ENCODE data around the gene SLC35B2. TPM values are rescaled to one million over a fixed set of nuclear protein-coding genes. Genes with fewer than 3 reads are reported as not detected.

SLC35B2 gene
- total RNA-seq, 2 donors from 2014 or later, result 44.5 to 59.9 TPM

GRCh38 chr6:44285552-44286284 lies 28.4 kb upstream of the SLC35B2 start:
- no peak overlapping the region for H3K27ac ChIP-seq
- H3K27me3 ChIP-seq (replicated peaks; ENCODE audit: insufficient read depth), result peaks cover 1% of the 10 kb centered on the region
- no peak for DNase-seq (ENCODE audit: low spot score)
- TF ChIP-seq CTCF (IDR thresholded peaks at IDR 0.05) (no peak), POLR2A (IDR thresholded peaks at IDR 0.05) (no peak), POLR2AphosphoS5 (IDR thresholded peaks at IDR 0.05) (no peak)
- no peaks in the 10 kb centered on the region for H3K4me1 ChIP-seq (replicated peaks)
- no peaks in the 10 kb centered on the region for H3K9me3 ChIP-seq
- WGBS, result 77% methylated on average over 25 of the region's 25 CpGs
- intact Hi-C loops (cut with DNase I), result no loop called here
- H3K4me3 ChIP-seq, result no peak overlapping the region
- H3K36me3 ChIP-seq, result no peaks in the 10 kb centered on the region

GRCh38 chr6:44284867-44285266 lies 27.5 kb upstream of the SLC35B2 start:
- Histone ChIP-seq H3K27me3 (replicated peaks; ENCODE audit: insufficient read depth) (no peaks in the 10 kb centered on the region), H3K9me3 (no peaks in the 10 kb centered on the region), H3K36me3 (no peaks in the 10 kb centered on the region), H3K27ac (no peak overlapping the region), H3K4me1 (replicated peaks) (no peaks in the 10 kb centered on the region), H3K4me3 (no peak overlapping the region)
- TF ChIP-seq CTCF (IDR thresholded peaks at IDR 0.05) (no peak), POLR2A (IDR thresholded peaks at IDR 0.05) (no peak), POLR2AphosphoS5 (IDR thresholded peaks at IDR 0.05) (no peak)
- WGBS, result 66% methylated on average over 4 of the region's 4 CpGs
- DNase-seq (ENCODE audit: low spot score), result no peak
- intact Hi-C loops (cut with DNase I), result no loop called here

- DNase-seq (ENCODE audit: low spot score), result no peak
- H3K27ac ChIP-seq, result no peak overlapping the region
- no peak overlapping the region for H3K4me3 ChIP-seq
- WGBS, result 59% methylated on average over 2 of the region's 2 CpGs
- TF ChIP-seq POLR2AphosphoS5 (IDR thresholded peaks at IDR 0.05) (no peak), CTCF (IDR thresholded peaks at IDR 0.05) (no peak), POLR2A (IDR thresholded peaks at IDR 0.05) (no peak)
- no peaks in the 10 kb centered on the region for H3K4me1 ChIP-seq (replicated peaks)
- no peaks in the 10 kb centered on the region for H3K36me3 ChIP-seq
- H3K9me3 ChIP-seq, result no peaks in the 10 kb centered on the region
- intact Hi-C loops (cut with DNase I), result no loop called here
- H3K27me3 ChIP-seq (replicated peaks; ENCODE audit: insufficient read depth), result no peaks in the 10 kb centered on the region
Observed at GRCh38 chr6:44284121-44284520, 26.8 kb upstream of the SLC35B2 start.

- DNase-seq (ENCODE audit: low spot score), result no peak
- Histone ChIP-seq H3K27me3 (replicated peaks; ENCODE audit: insufficient read depth) (peaks cover 5% of the 10 kb centered on the region), H3K9me3 (no peaks in the 10 kb centered on the region), H3K4me3 (no peak overlapping the region), H3K27ac (no peak overlapping the region), H3K4me1 (replicated peaks) (no peaks in the 10 kb centered on the region), H3K36me3 (no peaks in the 10 kb centered on the region)
- 64% methylated on average over 8 of the region's 9 CpGs for WGBS
- intact Hi-C loops (cut with DNase I), result no loop called here
- no peak for TF ChIP-seq CTCF (IDR thresholded peaks at IDR 0.05)
- no peak for TF ChIP-seq POLR2AphosphoS5 (IDR thresholded peaks at IDR 0.05)
- no peak for TF ChIP-seq POLR2A (IDR thresholded peaks at IDR 0.05)
Observed at GRCh38 chr6:44278774-44279697, 21.7 kb upstream of the SLC35B2 start.
